HEK293 (cell line): ENCODE data around the gene NINJ2.

Experiments
- ZBTB8A ChIP-seq: fragments of 450-650 bp; formaldehyde crosslinking; IDR thresholded peaks from 2 replicates; pipeline ENCODE4 v1.5.1; 2016; ENCODE audit warnings: missing biosample characterization, missing genetic modification characterization
- ZFP37 ChIP-seq: fragments of 450-650 bp; formaldehyde crosslinking; IDR thresholded peaks from 2 replicates; pipeline ENCODE4 v1.5.1; 2016; ENCODE audit warnings: missing biosample characterization, missing genetic modification characterization
- ZNF184 ChIP-seq: fragments of 450-650 bp; IDR thresholded peaks from 2 replicates; pipeline ENCODE4 v1.5.1; 2018; ENCODE audit warnings: missing biosample characterization, mild to moderate bottlenecking, missing genetic modification characterization
- ZNF707 ChIP-seq: fragments of 450-650 bp; formaldehyde crosslinking; IDR thresholded peaks from 2 replicates; pipeline ENCODE4 v1.5.1; 2016; ENCODE audit warnings: missing biosample characterization, missing genetic modification characterization
- ZNF792 ChIP-seq: fragments of 450-650 bp; formaldehyde crosslinking; IDR thresholded peaks from 2 replicates; pipeline ENCODE4 v1.5.1; 2016; ENCODE audit warnings: missing biosample characterization, missing genetic modification characterization
- ZSCAN5A ChIP-seq: fragments of 450-650 bp; formaldehyde crosslinking; IDR thresholded peaks from 2 replicates; pipeline ENCODE4 v1.5.1; 2016; ENCODE audit warnings: missing biosample characterization, missing genetic modification characterization
- TF ChIP-seq, protein P1 (sequence below): fragments of 450-650 bp; formaldehyde crosslinking; IDR thresholded peaks from 2 replicates; pipeline ENCODE4 v1.5.1; 2016; ENCODE audit warnings: missing biosample characterization, missing genetic modification characterization

DNA sequence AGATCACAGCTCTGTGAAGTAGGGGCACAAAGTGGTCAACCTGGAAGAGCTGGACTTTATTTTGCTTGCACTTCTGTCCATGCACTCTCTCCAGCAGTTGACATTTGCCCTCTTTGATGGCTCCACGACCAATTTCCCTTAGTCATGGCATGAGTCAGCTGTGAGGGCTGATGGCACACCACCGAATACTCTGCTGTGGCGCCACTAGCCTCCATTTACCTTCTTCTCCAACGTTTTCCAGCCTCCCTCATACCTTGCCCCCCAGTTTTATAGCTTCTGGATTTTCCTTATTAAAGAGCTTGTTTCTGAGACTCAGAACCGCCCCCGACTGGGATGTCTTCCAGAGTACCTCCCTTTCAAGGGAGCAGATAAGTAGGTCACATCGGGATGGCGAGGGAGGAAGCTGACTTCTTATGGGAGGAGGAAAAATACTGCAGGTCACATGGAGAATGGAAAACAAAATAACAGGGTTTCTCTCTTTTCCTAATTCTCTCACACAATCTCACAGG, 17.6 kb downstream of the NINJ2 start:
- TF ChIP-seq ZNF707 (tag by site-specific recombination) (no peak), ZFP37 (tag by site-specific recombination) (no peak), ZBTB8A (no peak), ZNF184 (tag by site-specific recombination) (no peak), ZSCAN5A (tag by site-specific recombination) (no peak), ZNF792 (tag by site-specific recombination) (no peak)
- TF ChIP-seq, protein P1, sequence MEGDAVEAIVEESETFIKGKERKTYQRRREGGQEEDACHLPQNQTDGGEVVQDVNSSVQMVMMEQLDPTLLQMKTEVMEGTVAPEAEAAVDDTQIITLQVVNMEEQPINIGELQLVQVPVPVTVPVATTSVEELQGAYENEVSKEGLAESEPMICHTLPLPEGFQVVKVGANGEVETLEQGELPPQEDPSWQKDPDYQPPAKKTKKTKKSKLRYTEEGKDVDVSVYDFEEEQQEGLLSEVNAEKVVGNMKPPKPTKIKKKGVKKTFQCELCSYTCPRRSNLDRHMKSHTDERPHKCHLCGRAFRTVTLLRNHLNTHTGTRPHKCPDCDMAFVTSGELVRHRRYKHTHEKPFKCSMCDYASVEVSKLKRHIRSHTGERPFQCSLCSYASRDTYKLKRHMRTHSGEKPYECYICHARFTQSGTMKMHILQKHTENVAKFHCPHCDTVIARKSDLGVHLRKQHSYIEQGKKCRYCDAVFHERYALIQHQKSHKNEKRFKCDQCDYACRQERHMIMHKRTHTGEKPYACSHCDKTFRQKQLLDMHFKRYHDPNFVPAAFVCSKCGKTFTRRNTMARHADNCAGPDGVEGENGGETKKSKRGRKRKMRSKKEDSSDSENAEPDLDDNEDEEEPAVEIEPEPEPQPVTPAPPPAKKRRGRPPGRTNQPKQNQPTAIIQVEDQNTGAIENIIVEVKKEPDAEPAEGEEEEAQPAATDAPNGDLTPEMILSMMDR (tag by site-specific recombination): no peak
